SU-DHL-6 (cell line): Measurements from ENCODE around the gene SLC12A8.

Experiments
- H2AFZ ChIP-seq: fragments of 200-600 bp; sonication (generic); 2 replicates; pipeline ENCODE4 v1.6.1; 2014; ENCODE audit warnings: low read depth, mild to moderate bottlenecking, moderate library complexity, mixed read lengths, antibody characterized with exemption, low read length; ENCODE audit not compliant: severe bottlenecking
- H3F3A ChIP-seq: fragments of 200-600 bp; shearing (Covaris generic); 2 replicates; pipeline ENCODE4 v1.6.0; 2016; ENCODE audit warnings: antibody characterized with exemption, mild to moderate bottlenecking; ENCODE audit not compliant: insufficient read depth
- H3K27ac ChIP-seq: fragments of 200-600 bp; sonication (generic); 2 replicates; pipeline ENCODE4 v1.5.1; 2016; ENCODE audit warnings: low read depth, mild to moderate bottlenecking, low read length, moderate library complexity, mixed read lengths
- H3K27me3 ChIP-seq: fragments of 200-600 bp; sonication (generic), shearing (Covaris generic); 2 replicates; pipeline ENCODE4 v1.6.0; 2014; ENCODE audit warnings: mild to moderate bottlenecking, low read length
- H3K36me3 ChIP-seq: fragments of 200-600 bp; sonication (generic); 2 replicates; pipeline ENCODE4 v1.6.1; 2014; ENCODE audit warnings: mild to moderate bottlenecking, low read length, mixed read lengths
- H3K4me2 ChIP-seq: fragments of 300-600, 200-600 bp; shearing (Covaris generic), sonication (generic); 2 replicates; pipeline ENCODE4 v1.6.0; 2014; ENCODE audit warnings: low read length, low read depth, mild to moderate bottlenecking; ENCODE audit not compliant: poor library complexity, severe bottlenecking
- H3K4me3 ChIP-seq: fragments of 200-600 bp; sonication (generic); 2 replicates; pipeline ENCODE4 v1.5.1; 2014; ENCODE audit warnings: antibody characterized with exemption, low read length, mild to moderate bottlenecking, mixed read lengths; ENCODE audit not compliant: insufficient read depth, poor library complexity, severe bottlenecking
- H3K79me2 ChIP-seq: fragments of 200-600 bp; sonication (generic); 2 replicates; pipeline ENCODE4 v1.6.1; 2014; ENCODE audit warnings: mild to moderate bottlenecking, low read length, moderate library complexity; ENCODE audit not compliant: insufficient read depth
- H3K9ac ChIP-seq: fragments of 200-600 bp; sonication (generic); 2 replicates; pipeline ENCODE4 v1.7.0; 2014; ENCODE audit warnings: mild to moderate bottlenecking, low read length
- H3K9me2 ChIP-seq: fragments of 200-600 bp; sonication (generic); replicated peaks from 2 replicates; pipeline ENCODE4 v1.6.1; 2014; ENCODE audit warnings: low read length; ENCODE audit not compliant: insufficient read depth
- H3K9me3 ChIP-seq: fragments of 200-600 bp; sonication (generic); 2 replicates; pipeline ENCODE4 v1.6.1; 2014; ENCODE audit warnings: low read length, mixed read lengths; ENCODE audit not compliant: insufficient read depth
- H4K20me1 ChIP-seq: fragments of 200-600 bp; sonication (generic); 2 replicates; pipeline ENCODE4 v1.6.1; 2014; ENCODE audit warnings: low read depth, mild to moderate bottlenecking, antibody characterized with exemption, low read length, moderate library complexity, mixed read lengths
- EZH2phosphoT487 ChIP-seq: fragments of 200-600 bp; sonication (generic), shearing (Covaris generic); conservative IDR thresholded peaks from 2 replicates; pipeline ENCODE4 v1.6.1; 2018; ENCODE audit warnings: mild to moderate bottlenecking, antibody characterized with exemption, low read length, moderate library complexity, mixed read lengths
- TF ChIP-seq, protein P1 (sequence below): fragments of 200-600 bp; sonication (generic); IDR thresholded peaks from one replicate; pipeline ENCODE4 v1.5.1; 2017; ENCODE audit warnings: antibody characterized with exemption, mild to moderate bottlenecking, low read length, moderate library complexity; ENCODE audit not compliant: insufficient read depth, poor library complexity, severe bottlenecking

Gene SLC12A8

DNA sequence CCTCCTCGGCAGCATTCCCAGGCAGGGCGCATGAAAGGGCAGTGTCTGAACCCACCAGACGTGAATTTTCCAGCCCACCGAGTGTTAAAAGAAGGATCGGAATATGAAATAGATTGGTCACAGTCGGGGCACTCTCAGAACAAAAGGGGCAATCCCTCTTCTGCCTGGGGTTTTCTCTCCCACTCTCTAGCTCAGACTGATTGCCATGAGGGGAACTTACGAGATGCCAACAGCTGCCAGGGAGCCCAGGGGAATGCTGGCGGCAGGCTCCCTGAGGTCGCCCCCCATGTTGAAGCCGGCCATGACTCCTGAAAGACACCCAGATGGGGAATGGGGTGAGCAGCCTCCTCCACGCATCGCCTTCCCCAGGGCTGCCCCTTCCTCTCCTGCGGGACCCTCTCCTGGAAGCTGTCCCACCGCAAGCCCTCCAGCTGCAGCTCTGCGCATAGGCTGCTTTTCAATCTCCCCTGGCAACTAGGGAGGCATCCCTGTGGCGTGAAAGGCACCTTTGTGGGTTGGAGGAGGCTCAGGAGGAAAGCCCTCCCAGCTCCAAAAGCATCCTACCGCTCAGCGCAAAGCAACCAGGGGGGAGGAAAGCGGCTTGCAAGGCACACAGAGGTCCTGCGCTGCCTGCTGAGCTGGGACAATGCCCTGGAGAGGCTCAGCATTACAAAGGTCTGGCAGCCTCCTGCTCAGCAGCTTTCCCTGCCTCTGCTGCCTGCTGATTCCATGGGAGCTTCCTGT, 92.0 kb downstream of the SLC12A8 start:
- no peaks in the 10 kb centered on the region for H3K9me2 ChIP-seq
- no peak overlapping the region for H2AFZ ChIP-seq
- no peaks in the 10 kb centered on the region for H3K27me3 ChIP-seq
- no peaks in the 10 kb centered on the region for H4K20me1 ChIP-seq
- TF ChIP-seq, protein P1, sequence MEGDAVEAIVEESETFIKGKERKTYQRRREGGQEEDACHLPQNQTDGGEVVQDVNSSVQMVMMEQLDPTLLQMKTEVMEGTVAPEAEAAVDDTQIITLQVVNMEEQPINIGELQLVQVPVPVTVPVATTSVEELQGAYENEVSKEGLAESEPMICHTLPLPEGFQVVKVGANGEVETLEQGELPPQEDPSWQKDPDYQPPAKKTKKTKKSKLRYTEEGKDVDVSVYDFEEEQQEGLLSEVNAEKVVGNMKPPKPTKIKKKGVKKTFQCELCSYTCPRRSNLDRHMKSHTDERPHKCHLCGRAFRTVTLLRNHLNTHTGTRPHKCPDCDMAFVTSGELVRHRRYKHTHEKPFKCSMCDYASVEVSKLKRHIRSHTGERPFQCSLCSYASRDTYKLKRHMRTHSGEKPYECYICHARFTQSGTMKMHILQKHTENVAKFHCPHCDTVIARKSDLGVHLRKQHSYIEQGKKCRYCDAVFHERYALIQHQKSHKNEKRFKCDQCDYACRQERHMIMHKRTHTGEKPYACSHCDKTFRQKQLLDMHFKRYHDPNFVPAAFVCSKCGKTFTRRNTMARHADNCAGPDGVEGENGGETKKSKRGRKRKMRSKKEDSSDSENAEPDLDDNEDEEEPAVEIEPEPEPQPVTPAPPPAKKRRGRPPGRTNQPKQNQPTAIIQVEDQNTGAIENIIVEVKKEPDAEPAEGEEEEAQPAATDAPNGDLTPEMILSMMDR: no peak
- no peak for TF ChIP-seq EZH2phosphoT487
- no peak overlapping the region for H3K27ac ChIP-seq
- no peaks in the 10 kb centered on the region for H3K9me3 ChIP-seq
- no peak overlapping the region for H3K4me2 ChIP-seq
- H3K79me2 ChIP-seq: no peaks in the 10 kb centered on the region
- H3K36me3 ChIP-seq: no peaks in the 10 kb centered on the region
- H3K4me3 ChIP-seq: no peak overlapping the region
- H3F3A ChIP-seq: no peaks in the 10 kb centered on the region
- H3K9ac ChIP-seq: no peak overlapping the region

DNA sequence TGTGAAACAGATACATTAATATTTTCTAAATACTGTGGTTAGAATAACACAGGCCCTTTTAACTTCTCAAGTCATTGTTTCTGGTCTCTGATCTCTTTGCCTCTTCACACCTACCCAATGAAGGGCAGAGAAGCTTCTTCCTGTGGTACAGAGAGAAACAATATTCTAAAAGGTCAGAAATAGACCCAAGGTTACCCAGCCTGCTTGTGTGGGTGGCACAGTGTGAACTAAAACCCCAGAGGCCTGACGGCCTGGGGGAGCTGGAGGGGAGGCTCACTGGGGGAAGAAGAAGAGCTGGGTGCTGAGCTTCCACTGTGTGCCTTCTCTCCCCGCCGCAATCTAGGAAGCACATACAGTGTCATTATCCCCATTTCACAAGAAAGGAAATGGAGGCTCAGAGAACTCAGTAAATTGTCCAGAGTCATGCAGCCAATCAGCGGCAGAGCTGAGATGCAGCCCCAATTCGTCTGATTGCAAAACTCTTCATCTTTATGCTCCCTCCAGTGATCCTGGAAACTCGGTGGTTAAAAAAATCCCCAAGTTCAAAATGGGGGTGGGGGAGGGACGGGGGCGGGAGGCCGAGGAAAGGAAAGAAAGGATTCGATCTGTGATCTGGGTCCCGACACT, 92.7 kb downstream of the SLC12A8 start:
- H3K9ac ChIP-seq: no peak overlapping the region
- no peak overlapping the region for H3K4me3 ChIP-seq
- no peak overlapping the region for H2AFZ ChIP-seq
- no peaks in the 10 kb centered on the region for H3K36me3 ChIP-seq
- no peaks in the 10 kb centered on the region for H3K79me2 ChIP-seq
- no peaks in the 10 kb centered on the region for H3K9me2 ChIP-seq
- H3K27ac ChIP-seq: no peak overlapping the region
- no peaks in the 10 kb centered on the region for H3K9me3 ChIP-seq
- no peaks in the 10 kb centered on the region for H3F3A ChIP-seq
- TF ChIP-seq, protein P1: no peak
- no peak for TF ChIP-seq EZH2phosphoT487
- no peaks in the 10 kb centered on the region for H3K27me3 ChIP-seq
- H3K4me2 ChIP-seq: no peak overlapping the region
- H4K20me1 ChIP-seq: no peaks in the 10 kb centered on the region

DNA sequence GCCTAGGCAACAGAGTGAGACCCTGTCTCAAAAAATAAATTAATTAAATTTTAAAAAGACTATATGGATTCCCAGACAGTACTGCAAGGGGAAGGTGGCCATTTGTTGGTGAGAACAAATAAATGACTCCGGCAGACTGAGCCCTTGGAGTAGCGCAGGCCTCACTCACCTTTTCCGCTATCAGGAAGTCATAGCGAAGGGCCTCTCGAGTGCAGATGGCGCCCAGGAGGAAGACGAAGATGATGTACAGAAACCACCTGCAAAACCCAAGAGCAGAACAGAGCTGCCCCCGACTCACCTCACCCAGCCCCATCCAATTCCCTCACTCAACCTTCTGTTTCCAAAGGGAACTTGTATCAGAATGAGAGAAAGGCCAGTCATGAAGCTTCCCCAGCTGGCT, 93.9 kb downstream of the SLC12A8 start:
- H3K79me2 ChIP-seq: no peaks in the 10 kb centered on the region
- H3K36me3 ChIP-seq: no peaks in the 10 kb centered on the region
- no peak overlapping the region for H3K4me3 ChIP-seq
- H3K9ac ChIP-seq: no peak overlapping the region
- TF ChIP-seq, protein P1: no peak
- no peak for TF ChIP-seq EZH2phosphoT487
- H3K9me2 ChIP-seq: no peaks in the 10 kb centered on the region
- H4K20me1 ChIP-seq: no peaks in the 10 kb centered on the region
- no peak overlapping the region for H3K4me2 ChIP-seq
- no peaks in the 10 kb centered on the region for H3K27me3 ChIP-seq
- no peaks in the 10 kb centered on the region for H3K9me3 ChIP-seq
- no peak overlapping the region for H2AFZ ChIP-seq
- H3K27ac ChIP-seq: no peak overlapping the region
- no peaks in the 10 kb centered on the region for H3F3A ChIP-seq
